Activated T-cell treated with anti-CD3 and anti-CD28 coated beads, Interleukin-2, amount 50 U/mL, for 1 hour (primary cell): ENCODE data around the gene RNPEP.
"Not testable (repeated sequence)": the region's sequence is repeated elsewhere in the genome, so short reads cannot be mapped to it uniquely, and the experiment has no call there.

ENCODE experiments used
- DNase-seq: peaks from one replicate; pipeline ENCODE4 v3.0.0-alpha.2; 2020

RNPEP gene

DNA sequence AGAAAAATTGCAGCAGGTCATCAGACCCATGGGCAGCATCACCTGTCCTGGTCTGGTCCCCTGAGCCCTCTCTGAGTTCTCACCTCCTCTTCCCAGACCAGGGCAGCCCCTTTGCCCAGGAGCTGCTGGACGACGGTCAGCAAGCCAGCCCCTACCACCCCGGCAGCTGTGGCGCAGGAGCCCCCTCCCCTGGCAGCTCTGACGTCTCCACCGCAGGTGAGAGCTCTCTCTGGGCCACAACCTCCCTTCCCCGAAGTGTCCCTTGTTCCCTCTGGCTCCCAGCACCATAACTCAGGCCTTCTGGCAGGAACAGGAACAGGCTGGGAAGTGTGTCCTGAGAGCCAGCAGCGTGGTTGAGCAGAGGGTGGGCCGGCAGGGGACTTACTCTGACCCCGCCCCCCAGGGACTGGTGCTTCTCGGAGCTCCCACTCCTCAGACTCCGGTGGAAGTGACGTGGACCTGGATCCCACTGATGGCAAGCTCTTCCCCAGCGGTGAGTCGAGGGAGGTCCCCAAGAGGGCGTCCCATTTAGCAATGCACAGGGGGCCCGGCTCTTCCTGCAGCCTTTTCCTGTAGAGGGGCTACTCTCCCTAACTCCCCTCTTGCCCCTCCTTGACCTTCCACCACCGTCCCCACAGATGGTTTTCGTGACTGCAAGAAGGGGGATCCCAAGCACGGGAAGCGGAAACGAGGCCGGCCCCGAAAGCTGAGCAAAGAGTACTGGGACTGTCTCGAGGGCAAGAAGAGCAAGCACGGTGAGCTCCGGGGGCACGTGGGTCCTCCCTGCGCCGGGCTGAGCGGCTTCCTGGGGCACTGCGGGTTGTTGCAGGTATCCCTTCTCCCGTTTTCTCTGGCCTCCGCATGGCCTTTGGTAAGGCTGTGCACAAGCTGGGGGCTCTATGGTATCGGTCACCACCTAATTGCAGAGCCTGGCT, 30.4 kb downstream of the RNPEP start:
- DNase-seq = no peak

DNA sequence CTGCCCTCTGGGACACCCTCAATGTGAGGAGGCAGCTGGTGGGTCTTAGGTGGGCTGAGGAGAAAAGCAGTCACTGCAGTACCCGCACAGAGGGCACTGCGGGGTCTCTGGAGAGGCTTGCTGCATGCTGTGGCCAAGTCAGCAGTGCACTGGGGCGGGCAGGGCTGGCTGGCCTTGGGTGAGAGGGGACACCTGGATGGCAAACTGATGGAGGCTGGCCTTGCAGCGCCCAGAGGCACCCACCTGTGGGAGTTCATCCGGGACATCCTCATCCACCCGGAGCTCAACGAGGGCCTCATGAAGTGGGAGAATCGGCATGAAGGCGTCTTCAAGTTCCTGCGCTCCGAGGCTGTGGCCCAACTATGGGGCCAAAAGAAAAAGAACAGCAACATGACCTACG, 31.2 kb downstream of the RNPEP start:
- no peak for DNase-seq

DNA sequence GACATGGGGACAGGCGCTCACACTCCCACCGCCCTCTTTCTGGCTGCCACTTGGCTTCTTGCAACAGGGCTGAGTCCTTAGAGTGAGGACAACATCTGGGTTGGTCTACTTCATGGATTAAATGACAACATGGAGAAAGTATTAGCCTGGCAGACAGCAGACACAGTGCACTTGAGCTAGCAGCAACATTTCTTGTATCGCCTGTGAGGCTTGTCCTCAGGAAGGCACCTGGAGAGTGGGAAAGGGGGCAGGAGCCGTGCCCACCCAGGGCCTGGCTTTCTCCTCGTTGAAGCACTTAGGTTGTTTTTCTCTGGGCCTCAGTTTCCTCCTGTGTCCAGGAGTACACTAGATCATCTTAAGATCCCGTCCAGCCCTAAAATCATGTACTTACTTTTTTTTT, 31.6 kb downstream of the RNPEP start:
- DNase-seq = no peak

DNA sequence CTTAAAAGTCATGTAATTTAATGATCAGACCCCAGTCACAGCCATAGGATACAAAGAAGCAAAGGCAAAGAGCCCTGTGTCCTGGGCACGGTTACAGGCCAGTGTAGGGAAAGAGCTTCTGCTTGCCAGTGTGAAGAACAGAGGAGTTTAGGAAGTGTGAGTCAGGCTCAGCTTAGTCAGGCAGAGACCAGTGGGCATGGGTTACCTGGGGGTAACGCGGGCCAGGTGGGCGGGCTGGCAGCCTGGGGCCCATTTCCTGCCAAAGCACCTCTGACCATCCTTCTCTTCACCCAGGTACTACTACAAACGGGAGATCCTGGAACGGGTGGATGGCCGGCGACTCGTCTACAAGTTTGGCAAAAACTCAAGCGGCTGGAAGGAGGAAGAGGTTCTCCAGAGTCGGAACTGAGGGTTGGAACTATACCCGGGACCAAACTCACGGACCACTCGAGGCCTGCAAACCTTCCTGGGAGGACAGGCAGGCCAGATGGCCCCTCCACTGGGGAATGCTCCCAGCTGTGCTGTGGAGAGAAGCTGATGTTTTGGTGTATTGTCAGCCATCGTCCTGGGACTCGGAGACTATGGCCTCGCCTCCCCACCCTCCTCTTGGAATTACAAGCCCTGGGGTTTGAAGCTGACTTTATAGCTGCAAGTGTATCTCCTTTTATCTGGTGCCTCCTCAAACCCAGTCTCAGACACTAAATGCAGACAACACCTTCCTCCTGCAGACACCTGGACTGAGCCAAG, 32.6 kb downstream of the RNPEP start:
- DNase-seq = no peak

DNA sequence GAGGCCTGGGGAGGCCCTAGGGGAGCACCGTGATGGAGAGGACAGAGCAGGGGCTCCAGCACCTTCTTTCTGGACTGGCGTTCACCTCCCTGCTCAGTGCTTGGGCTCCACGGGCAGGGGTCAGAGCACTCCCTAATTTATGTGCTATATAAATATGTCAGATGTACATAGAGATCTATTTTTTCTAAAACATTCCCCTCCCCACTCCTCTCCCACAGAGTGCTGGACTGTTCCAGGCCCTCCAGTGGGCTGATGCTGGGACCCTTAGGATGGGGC, 33.2 kb downstream of the RNPEP start:
- DNase-seq = no peak

DNA sequence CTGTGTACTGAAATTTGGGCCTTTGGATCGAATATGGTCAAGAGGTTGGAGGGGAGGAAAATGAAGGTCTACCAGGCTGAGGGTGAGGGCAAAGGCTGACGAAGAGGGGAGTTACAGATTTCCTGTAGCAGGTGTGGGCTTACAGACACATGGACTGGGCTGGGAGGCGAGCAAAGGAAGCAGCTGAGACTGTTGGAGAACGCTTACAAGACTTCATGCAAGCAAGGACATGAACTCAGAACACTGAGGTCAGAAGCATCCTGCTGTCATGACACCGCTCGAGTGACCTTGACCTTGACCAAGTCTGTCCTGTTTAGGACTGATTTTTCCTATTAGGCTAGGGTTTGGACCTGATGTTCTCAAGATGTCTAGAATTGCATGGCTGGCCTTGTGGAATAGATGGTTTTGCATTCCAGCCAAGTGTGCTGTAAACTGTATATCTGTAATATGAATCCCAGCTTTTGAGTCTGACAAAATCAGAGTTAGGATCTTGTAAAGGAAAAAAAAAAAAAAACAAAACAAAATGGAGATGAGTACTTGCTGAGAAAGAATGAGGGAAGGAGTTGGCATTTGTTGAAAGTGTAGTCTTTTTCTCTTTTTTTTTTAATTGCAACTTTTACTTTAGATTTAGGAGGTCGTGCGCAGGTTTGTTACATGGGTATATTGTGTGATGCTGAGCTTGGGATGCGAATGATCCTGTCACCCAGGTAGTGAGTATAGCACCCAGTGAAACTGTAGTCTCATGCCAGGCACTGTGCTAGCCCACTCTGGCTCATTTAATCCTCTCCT, 33.8 kb downstream of the RNPEP start:
- DNase-seq = no peak

DNA sequence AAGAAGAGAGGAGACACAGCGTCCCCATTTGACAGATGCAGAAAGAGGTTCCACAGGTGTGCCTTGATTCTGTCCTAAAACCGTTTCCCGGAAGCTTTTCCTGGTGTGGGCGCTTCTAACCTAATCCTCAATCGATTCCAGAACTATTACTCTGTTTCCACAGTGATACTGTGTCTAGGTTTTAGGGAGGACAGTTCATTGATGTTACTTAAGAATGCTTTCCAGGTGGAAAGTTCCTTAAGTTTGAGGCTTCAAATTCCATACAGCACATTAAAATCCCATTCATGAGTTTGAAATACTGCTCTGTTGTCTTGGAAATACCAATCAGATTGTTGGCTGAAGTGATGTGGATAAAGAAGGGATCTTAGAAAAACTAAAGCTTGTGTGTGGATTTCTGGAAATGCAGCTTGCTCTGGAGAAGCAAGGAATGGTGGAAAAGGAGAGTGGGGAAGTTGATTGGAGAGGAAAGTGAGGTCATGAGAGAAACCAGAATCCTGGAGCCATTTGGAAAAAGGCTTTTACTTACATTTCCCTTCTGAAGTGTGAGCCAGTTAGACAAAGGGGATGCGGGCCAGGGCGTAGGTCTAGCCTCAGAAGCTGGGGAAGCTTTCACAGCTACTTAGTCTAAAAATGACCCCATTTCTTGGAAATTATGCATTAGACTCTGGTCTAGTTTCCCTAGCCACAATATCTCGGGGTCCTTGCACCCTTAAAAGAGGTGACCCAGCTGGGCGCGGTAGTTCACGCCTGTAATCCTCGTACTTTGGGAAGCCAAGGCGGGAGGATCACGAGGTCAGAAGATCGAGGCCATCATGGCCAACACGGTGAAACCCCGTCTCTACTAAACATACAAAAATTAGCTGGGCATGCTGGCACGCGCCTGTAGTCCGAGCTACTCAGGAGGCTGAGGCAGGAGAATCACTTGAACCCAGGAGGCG, 34.6 kb downstream of the RNPEP start:
- no peak for DNase-seq

DNA sequence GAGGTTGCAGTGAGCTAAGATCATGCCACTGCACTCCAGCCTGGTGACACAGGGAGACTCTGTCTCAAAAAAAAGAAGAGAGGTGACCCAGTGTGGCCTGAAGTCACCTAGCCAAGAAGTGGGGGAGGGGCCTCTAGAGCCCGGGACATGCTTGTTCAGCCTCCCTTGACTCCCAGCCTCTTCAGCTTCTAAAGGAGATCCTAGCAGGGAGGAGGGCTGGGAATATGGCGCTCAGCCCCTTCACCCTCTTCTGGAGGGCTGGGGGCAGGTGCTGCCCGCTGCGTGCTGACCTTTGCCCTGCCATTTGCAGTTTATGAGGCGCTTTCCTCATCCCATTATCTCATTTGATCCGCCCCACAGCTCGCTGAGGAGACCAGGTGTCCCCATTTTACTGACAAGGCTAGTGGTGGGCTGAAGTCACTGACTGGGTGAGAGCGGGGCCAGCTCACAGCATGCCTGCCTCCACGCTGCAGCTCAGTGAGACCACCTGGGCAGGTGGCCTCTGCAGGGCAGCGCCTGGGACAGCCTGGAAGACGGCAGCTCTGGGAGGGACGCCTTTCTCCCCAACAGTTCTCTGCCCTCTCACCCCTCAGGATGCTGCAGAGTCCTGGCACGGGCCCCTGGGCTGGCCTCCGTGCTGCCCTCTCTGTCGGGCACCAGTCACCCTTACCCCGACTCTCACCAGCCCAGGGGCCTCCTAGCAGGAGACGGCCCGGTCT, 35.5 kb downstream of the RNPEP start:
- no peak for DNase-seq

DNA sequence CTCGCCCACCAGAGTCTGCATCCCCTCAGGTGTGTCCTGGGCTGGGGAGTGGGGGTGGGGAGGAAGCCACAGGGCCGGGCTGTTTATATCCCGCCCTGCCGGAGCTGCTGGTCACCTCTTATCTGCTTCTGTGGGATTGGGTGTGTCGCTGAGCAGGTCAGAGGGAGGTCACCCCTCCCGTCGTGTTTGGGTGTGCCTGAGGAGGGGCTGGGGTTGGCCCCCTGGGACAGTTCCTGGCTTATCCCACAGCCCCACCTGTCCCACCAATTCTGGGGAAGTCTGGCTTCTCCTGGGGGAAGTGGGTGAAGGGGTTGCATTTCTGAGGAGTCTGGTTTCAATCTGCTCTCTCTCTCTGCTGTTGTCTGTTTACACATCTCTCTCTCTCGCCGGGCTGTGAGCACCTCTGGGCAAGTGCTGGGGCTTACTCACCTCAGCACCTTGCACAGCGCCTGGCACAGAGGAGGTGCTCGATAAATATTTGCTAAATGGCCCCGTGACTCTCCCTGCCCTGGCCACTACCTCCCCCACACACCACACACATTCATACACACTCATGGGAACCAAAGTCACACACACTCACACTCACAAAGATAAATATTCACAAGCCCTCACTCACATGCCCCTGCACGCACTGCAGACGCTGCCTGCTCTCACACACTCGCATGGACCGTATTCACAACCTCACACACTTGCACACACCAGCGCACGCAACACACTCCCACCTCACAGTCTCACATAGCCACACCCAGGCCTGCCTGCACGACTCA, 36.2 kb downstream of the RNPEP start:
- DNase-seq = no peak

DNA sequence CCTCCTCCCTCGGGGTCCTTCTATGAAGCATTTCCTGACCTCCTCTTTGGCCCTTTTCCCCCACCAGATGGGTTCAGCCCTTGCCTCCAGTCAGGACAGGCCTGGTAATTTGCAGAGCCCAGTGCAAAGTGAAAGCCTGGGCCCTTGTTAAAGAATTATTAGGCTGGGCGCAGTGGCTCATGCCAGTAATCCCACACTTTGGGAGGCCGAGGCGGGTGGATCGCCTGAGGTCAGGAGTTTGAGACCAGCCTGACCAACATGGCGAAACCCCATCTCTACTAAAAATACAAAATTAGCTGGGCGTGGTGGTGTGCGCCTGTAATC, 36.7 kb downstream of the RNPEP start:
- not testable (repeated sequence) for DNase-seq

DNA sequence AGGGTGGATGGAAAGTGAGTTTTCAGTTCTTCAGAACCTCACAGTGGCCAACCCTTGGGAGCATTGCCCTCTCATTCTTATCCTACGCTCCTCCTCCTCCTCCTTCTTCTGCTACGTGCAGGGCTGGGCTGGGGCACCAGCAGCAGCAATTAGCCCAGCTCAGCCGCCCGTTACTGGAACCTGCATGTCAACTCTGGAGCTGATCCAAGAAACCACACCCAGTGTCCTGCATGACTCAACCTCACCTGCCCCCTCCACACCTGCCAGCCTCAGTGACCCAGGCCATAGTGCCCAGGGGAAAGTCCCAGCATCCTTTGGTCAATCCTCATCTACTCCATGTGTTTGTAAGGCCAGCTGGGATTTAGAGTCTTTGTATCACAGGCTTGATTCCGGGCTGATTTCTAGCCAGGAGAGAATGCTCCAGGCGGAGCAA, 40.6 kb downstream of the RNPEP start:
- no peak for DNase-seq

DNA sequence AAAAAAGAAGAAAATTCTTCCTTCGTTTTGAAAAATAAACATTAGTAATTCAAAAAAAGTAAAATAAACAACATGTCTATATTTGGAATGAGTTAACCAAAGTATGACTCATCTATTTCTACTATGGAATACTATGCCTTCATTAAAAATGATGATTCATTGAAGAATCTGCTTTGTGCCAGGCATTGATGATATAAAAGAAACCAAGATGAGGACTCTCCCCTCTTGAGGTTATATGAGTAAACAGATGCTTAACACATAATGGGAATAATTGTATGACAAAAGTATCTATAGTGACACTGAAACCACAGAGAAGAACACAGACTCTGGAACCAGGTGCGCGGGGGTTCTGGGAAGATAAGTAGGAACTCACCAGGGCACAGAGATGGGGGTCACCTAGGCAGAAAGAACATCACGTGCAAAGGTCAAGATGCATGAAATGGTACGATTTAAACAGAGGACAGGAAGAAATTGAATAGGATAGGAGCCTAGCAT, 46.8 kb downstream of the RNPEP start:
- no peak for DNase-seq

DNA sequence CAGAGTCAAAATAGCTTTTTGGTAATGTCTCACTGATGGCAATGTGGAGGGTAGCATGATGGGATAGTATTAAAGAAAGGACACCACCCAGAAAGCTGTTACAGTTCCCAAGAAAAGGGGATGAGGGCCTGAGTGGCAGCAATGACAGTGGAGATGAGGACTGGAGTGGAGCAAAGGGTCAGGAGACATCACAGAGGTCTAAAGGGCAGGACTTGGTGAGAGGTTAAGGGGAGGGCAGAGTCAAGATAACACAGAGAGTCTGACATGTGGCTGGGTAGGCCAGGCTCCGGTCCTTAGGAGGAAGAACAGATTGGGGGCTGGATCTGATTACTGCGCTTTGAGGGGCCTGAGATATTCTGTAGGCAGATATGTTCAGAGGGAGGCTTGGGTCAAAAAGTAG, 47.3 kb downstream of the RNPEP start:
- DNase-seq = no peak

DNA sequence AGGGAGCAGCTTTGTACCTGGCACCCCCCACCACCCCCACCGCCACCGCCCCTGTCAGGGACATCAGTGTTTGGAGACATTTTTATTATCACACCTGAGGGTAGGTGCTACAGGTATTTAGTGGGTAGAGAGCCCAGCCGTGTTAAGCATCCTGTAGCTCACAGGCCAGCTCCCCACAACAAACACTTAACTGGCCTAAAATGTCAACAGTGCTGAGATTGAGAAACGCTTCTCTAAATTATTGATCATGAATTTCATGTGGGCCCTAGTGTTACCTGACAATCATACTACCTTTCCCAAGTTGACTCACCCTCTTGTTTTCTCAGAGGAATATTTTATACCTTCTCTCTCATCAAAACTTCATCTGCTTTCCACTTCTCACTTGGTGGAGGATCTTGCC, 49.3 kb downstream of the RNPEP start:
- no peak for DNase-seq

DNA sequence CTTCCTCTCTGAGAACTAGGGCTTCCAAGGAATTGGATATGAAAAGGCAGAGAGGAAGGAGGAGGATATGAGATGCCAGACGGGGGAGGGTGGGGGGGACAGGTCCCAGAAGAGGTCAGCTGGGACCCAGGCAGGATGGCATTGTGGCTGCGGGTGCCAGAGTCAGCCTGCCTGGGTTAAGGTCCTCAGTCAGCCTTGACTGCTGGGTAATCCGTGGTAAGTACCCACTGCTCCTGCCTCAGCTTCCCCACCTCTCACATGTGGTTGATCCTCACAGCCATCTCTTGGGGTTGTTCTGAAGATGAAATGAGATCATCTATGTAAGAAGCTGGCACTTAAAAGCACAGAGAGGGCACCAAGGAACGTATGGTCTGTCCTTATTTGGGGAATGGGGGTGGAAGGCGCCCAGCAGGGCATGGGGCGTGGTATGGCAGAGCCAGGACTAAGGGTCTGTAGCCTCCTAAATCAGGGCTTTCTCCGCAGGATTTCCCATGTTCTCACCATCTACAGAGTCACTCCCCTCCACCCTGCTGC, 51.8 kb downstream of the RNPEP start:
- no peak for DNase-seq

DNA sequence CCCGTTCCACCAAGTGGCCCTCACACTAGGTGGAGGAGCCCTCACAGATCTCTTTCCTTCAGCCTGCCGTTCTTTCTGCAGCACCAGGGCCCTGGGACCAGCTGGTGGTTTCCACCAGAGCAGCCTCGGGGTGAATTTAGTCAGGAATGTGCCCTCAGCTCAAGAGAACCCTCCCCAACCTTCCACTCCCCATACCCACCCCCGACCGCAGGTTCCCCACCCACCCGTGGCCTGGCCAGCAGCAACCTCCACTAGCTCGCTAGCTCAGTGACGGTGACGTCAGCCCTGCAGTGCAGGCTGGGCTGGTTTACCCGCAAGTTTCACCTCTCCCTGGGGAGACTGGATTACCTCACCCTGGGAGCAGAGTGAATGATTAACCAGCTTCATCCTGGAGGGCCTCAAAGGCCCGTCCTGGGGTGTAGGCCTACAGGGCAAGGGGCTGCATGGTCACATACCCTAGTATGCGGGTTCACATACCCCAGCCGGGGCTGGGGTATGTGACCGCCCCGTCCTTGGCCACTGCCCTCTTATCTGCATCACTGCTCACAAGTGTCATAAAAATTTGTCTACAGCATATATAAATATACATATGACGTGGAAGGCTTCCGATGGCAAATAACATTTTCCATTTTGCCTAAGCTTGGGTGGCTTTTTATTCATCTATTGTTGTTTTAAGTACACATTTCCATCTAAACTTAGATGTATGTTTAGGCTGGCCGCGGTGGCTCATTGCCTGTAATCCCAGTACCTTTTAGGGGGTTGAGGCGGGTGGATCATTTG, 52.4 kb downstream of the RNPEP start:
- DNase-seq = no peak

DNA sequence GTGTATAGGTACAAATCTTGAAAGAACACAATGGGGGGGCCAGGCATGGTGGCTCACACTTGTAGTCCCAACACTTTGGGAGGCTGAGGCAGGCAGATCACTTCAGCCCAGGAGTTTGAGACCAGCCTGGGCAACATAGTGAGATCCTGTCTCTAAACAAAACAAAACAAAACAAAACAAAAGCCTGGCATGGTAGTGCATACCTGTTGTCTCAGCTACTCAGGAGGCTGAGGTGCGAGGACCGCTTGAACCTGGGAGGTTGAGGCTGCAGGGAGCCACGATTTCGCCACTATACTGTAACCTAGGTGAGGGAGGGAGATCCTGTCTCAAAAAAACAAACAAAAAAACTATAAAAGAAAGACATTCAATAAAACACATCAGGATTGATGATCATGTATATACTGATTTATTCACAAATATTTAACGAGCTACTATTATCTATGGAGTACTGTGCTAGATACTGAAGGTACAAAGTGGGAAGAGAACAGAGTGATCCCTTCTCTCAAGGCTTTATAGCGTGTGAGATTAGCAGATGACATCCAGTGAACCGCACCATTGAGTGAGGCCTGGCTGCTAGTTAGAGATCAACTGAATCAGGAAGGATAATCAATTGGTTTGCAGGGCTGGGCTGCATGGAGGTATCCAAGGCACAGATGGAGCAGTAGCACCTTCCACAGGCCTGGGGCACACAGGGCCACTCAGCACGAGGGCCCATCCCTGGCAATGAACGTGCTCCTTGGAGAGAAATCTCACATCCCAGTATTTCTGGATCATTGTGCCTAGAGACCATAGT, 54.3 kb downstream of the RNPEP start:
- DNase-seq = no peak

DNA sequence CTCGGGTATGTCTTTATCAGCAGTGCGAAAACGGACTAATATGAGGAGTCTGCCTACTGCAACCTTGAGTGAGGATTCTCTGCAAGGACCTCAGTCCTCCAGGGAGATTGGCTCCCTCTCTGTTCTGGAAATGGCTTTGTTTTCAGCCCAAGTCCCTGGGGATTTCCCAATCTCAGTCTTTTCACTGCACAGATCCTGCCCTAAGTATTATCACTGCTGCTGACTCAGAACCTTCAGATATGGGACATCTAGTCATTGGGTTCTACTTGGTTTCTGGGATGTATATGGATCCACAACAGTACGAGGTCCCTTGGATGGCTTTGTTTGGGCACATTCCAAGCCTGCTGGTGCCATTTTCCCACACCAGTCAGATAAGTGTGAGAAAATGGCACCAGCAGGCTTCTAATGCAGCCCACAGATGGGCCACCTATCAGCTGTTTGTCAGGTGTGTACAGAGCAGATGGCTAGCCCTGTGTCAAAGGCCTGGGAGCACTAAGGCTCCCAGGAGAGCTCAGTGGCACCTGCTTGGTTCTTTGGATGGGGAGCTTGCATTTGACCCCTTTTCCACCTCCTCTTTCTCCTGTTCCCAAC, 55.4 kb downstream of the RNPEP start:
- DNase-seq = no peak
